T-helper 1 cell treated with Interleukin-12 subunit alpha and Interleukin-12 subunit beta and Interleukin-4 antibody, amounts not matched to agents 30 μg/mL and 1 μg/mL, for 36 hours (primary cell): Measurements from ENCODE around the gene CEP72.

Experiments used
- H3K27ac Mint-ChIP-seq: one replicate; pipeline ENCODE4 v1.8.0; 2021; ENCODE audit warnings: mild to moderate bottlenecking, mixed read lengths
- H3K27me3 Mint-ChIP-seq: one replicate; pipeline ENCODE4 v1.8.0; 2021; ENCODE audit warnings: low read depth, mixed read lengths
- H3K36me3 Mint-ChIP-seq: one replicate; pipeline ENCODE4 v1.8.0; 2021; ENCODE audit warnings: low read depth, mixed read lengths
- H3K4me1 Mint-ChIP-seq: one replicate; pipeline ENCODE4 v1.8.0; 2021; ENCODE audit warnings: low read depth, mixed read lengths
- H3K4me3 Mint-ChIP-seq: one replicate; pipeline ENCODE4 v1.8.0; 2021; ENCODE audit warnings: mild to moderate bottlenecking, moderate library complexity, mixed read lengths
- H3K9me3 Mint-ChIP-seq: one replicate; pipeline ENCODE4 v1.8.0; 2021; ENCODE audit warnings: mixed read lengths

Gene CEP72

GRCh38 chr5:665956-666711 lies 54.0 kb downstream of the CEP72 start:
- Mint-ChIP-seq H3K4me3 (no peak overlapping the region), H3K27me3 (no peaks in the 10 kb centered on the region), H3K27ac (no peak overlapping the region), H3K4me1 (no peaks in the 10 kb centered on the region), H3K36me3 (peaks cover 5% of the 10 kb centered on the region), H3K9me3 (no peaks in the 10 kb centered on the region)

- no peaks in the 10 kb centered on the region for H3K9me3 Mint-ChIP-seq
- no peak overlapping the region for H3K27ac Mint-ChIP-seq
Measured at GRCh38 chr5:666816-667498, 54.8 kb downstream of the CEP72 start.

GRCh38 chr5:668283-668995 lies 56.3 kb downstream of the CEP72 start:
- Mint-ChIP-seq H3K4me1 (no peaks in the 10 kb centered on the region), H3K27me3 (no peaks in the 10 kb centered on the region), H3K36me3 (peaks cover 5% of the 10 kb centered on the region), H3K27ac (no peak overlapping the region), H3K9me3 (no peaks in the 10 kb centered on the region), H3K4me3 (no peak overlapping the region)

More at GRCh38 chr5:666816-667498, 54.8 kb downstream of the CEP72 start:
- H3K36me3 Mint-ChIP-seq = peaks cover 5% of the 10 kb centered on the region
- no peaks in the 10 kb centered on the region for H3K4me1 Mint-ChIP-seq
- H3K27me3 Mint-ChIP-seq = no peaks in the 10 kb centered on the region
- H3K4me3 Mint-ChIP-seq = no peak overlapping the region

DNA sequence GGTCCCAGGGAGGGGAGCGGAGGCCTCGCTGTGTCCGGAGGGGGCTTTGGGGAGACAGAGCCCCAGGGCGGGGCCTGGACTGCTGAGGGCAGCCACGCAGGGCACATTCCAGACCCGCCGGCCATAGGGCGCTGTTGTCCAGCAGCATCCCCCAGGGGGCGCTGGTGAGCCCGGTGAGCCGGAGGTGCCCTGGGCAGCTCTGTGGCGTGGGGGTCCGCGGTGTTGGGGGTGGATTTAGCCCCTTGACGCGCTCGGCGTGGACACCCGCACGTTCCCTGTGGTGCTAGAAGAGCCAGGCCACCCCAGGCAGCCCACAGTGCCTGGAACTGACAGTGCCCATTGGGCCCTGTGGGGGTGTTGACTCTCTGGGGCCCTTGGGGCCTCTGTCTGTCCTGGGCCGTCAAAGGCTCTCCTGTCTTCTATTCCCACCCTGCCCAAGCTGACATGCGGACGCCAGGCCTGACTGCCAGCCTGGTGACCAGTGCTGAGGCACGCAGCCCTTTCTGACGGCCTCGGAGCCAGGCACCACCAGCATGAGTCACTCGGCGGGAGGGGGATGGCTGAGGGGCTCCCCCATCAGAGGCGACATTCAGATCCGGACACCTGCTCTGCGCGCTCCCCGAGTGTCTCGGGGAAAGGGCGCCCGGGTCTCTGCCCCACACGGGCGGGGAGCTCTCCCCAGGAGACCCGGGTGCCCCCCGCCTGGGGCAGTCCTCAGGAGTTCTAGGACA lies 57.1 kb downstream of the CEP72 start:
- H3K27me3 Mint-ChIP-seq = no peaks in the 10 kb centered on the region

GRCh38 chr5:669842-670395 lies 57.8 kb downstream of the CEP72 start:
- Mint-ChIP-seq H3K27ac (no peak overlapping the region), H3K4me3 (no peak overlapping the region), H3K36me3 (peaks cover 5% of the 10 kb centered on the region), H3K27me3 (no peaks in the 10 kb centered on the region), H3K4me1 (no peaks in the 10 kb centered on the region), H3K9me3 (no peaks in the 10 kb centered on the region)

More for the DNA sequence above, 57.1 kb downstream of the CEP72 start:
- Mint-ChIP-seq H3K4me1 (no peaks in the 10 kb centered on the region), H3K36me3 (peaks cover 5% of the 10 kb centered on the region), H3K27ac (no peak overlapping the region), H3K4me3 (no peak overlapping the region), H3K9me3 (no peaks in the 10 kb centered on the region)

DNA sequence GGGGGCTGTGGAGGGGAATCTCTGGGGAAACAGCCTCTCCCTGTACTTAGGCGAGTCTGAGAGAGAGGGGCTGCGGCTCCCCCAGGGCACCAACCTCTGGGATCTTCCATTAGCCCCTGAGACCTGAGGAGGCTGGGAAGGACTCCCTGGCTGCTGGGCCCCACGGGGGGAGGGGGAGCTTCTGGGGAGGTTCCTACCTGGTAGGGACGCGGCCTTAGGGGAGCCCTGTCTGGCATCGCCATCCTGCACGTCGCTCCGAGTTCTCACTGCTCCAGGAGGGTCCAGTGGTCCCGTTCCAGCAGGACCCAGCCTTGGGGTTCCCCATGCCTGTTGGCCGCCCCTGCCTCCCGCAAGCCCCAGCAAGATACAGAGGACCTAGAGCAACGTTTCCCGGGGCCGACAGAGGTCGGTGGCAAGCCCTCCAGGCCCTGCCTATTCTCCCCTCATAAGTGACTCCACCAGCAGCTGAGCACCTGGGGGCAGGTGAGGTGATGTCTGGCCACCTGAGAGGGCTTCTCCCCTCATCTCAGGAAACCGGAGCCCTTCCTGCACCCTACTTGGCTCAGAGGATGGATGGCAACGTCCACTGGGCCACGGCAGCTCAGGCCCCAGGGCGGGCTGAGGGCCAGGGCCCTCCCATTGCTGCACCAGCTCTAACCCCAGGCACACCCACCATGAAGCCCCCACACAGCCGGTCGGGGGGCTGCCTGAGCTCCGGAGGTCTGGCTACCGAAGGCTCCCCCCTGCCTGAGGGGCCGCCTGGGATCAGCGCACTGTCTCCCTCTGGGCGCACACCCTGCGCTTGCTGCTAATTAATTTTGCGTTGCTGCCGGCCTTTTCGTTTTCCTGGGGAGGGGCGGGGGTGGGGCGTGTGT lies 58.5 kb downstream of the CEP72 start:
- no peak overlapping the region for H3K27ac Mint-ChIP-seq
- H3K4me1 Mint-ChIP-seq = no peaks in the 10 kb centered on the region
- peaks cover 5% of the 10 kb centered on the region for H3K36me3 Mint-ChIP-seq
- no peak overlapping the region for H3K4me3 Mint-ChIP-seq
- no peaks in the 10 kb centered on the region for H3K9me3 Mint-ChIP-seq
- no peaks in the 10 kb centered on the region for H3K27me3 Mint-ChIP-seq

DNA sequence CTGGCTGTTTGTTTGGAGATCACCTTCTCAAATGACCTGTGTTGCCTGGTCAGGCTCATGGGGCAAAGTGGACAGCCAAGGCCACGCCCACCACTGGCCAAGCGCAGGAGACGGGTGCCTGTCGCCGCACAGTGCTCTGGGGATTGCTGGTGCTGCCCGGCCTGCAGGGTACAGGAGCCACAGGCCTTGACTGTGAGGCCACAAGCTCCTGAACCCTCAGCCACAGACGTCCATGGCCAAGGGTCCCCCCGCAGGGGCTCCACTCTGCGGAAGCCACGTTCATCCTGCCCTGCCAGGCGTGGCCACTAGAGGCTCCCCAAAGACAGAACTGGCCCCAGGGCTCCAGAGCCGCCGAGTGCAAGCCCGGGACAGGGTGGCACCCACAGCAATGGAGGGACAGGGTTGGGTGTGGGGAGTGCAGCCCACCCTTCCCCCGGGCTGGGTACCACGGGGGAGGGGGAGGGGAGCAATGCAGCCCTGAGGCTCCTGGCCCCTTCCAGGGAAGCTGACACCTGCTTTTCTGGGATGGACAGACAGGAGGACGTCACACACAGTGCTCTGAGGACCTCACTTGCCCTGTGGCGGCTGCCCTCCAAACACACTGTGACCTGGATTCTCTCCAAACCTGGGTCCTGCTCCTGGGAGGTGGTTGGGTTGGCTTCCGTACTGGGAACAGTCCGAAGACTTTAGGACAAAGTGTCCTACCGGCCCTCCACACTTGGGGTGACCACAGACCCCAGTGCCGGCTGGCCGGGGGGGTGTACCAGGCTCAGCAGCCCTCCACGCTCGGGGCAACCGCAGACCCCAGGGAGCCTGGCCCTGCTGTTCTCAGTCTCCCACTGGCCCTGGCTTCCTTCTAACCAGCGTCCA lies 59.6 kb downstream of the CEP72 start:
- Mint-ChIP-seq H3K9me3 (no peaks in the 10 kb centered on the region), H3K4me3 (no peak overlapping the region), H3K4me1 (no peaks in the 10 kb centered on the region), H3K27ac (no peak overlapping the region), H3K36me3 (peaks cover 5% of the 10 kb centered on the region), H3K27me3 (no peaks in the 10 kb centered on the region)

DNA sequence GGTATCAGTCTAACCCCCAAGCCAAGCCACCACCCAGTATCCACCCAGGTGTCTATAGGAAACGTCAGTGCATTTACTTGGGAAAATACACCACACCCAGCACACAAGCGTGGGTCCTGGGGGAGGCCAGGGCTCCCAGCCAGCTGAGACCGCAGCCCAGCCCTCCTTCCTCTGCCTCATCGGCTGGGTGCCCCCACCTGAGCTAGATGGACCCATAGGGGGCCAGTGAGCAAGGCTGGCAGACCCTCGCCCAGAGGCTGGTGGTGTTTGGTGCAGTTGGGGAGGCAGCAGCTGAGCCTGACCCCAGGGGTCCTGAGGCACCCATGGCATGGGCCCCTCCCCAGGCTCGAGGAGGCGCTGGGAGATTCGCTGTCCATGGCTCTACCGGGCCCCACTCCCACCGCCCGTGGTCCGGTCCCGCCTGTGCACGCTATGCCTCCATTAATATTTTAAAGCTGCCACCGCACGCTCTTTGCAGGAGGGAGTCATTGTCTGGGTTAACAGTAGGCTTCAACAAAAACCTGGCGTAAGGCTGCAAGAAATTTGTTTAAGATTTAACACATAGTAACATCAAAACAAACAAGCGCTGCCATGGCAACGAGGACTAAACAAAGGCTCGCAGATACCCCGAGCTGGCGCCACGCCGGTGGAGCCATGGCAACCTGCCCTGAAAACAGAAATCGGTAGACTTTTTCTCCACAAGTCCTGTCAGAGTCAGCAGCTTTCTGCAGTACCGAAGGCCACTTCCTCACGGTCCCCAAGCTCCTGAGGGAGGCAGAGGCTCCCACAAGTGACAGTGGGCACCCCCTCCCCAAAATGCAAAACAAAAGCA lies 60.4 kb downstream of the CEP72 start:
- Mint-ChIP-seq H3K27ac (no peak overlapping the region), H3K27me3 (no peaks in the 10 kb centered on the region), H3K9me3 (no peaks in the 10 kb centered on the region), H3K4me3 (no peak overlapping the region), H3K4me1 (no peaks in the 10 kb centered on the region), H3K36me3 (peaks cover 1% of the 10 kb centered on the region)

DNA sequence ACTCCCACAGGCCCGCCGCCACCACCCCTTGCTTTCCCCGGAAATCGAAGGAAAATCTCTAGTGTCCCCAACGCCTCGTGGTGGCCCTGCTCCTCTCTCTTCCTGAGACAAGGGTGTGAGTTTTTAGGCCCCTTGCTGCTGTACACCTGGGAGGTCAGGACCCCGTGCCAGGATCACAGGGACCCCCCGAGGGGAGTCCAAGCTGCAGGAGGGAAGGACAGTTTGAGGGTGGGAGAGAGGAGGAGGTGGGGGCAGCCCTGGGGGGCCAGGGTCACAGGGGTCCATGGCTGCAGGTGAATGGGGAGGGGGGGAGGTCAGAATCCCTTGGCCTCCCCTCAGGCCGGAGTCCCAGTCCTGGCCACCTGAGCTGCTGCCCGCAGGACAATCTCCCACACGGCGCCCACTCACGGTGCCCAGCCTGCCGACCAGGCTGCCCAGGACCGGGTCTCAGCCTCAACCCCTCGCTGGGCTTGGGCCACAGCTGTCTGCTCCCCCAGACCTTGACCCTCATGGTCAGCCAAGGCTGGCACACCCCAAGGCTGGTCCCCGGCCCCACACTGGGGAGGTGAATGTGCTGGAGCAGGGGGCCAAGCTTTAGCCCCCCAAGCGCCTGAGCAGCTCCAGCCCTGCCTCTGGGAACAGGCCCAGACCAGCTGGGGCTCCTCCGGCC lies 61.2 kb downstream of the CEP72 start:
- Mint-ChIP-seq H3K27me3 (no peaks in the 10 kb centered on the region), H3K36me3 (no peaks in the 10 kb centered on the region), H3K4me1 (no peaks in the 10 kb centered on the region), H3K4me3 (no peak overlapping the region), H3K9me3 (no peaks in the 10 kb centered on the region), H3K27ac (no peak overlapping the region)

- H3K27ac Mint-ChIP-seq = no peak overlapping the region
- no peaks in the 10 kb centered on the region for H3K36me3 Mint-ChIP-seq
- no peak overlapping the region for H3K4me3 Mint-ChIP-seq
- no peaks in the 10 kb centered on the region for H3K4me1 Mint-ChIP-seq
- H3K27me3 Mint-ChIP-seq = no peaks in the 10 kb centered on the region
- no peaks in the 10 kb centered on the region for H3K9me3 Mint-ChIP-seq
Measured at GRCh38 chr5:673831-674629, 61.9 kb downstream of the CEP72 start.

- Mint-ChIP-seq H3K9me3 (no peaks in the 10 kb centered on the region), H3K27ac (no peak overlapping the region), H3K4me1 (no peaks in the 10 kb centered on the region), H3K36me3 (no peaks in the 10 kb centered on the region), H3K27me3 (no peaks in the 10 kb centered on the region), H3K4me3 (no peak overlapping the region)
Measured at GRCh38 chr5:674630-675011, 62.5 kb downstream of the CEP72 start.
